Dedifferentiated amniotic fluid mesenchymal stem cell (primary cell): ENCODE measurements around the gene MSL1.

Experiments
- DNase-seq: peaks from one replicate; pipeline ENCODE4 v3.0.0-alpha.2; 2016; ENCODE audit errors: extremely low spot score

The MSL1 gene

GRCh38 chr17:40174514-40174913 lies 52.7 kb downstream of the MSL1 start:
- DNase-seq = no peak

- DNase-seq = no peak
These were observed 54.4 kb downstream of the MSL1 start for GRCh38 chr17:40175928-40176753.

GRCh38 chr17:40176754-40177110 lies 55.0 kb downstream of the MSL1 start:
- no peak for DNase-seq

- DNase-seq = no peak
These were observed 55.6 kb downstream of the MSL1 start, which contains the start of gene RAPGEFL1 for GRCh38 chr17:40177275-40177874. Gene RAPGEFL1, plus strand, starts transcription at chr17:40177470. Its CDS starts 392 bp downstream, at chr17:40177862.

GRCh38 chr17:40178021-40178601 lies 56.3 kb downstream of the MSL1 start:
- DNase-seq = no peak

GRCh38 chr17:40178660-40179059 lies 56.9 kb downstream of the MSL1 start:
- no peak for DNase-seq

- DNase-seq = no peak
These were observed 58.3 kb downstream of the MSL1 start for GRCh38 chr17:40179923-40180659.

- DNase-seq = no peak
These were observed 58.9 kb downstream of the MSL1 start for GRCh38 chr17:40180694-40181093.

GRCh38 chr17:40181205-40181604 lies 59.4 kb downstream of the MSL1 start:
- DNase-seq = no peak

- no peak for DNase-seq
These were observed 60.8 kb downstream of the MSL1 start for GRCh38 chr17:40182606-40183005.
